HG02798 (cell line): ENCODE results near the gene CACNA1C.

Source experiments
- ATAC-seq: cut with Tn5 transposase; IDR thresholded peaks from one replicate; pipeline ENCODE4 v1.9.1; 2021; ENCODE audit warnings: mild to moderate bottlenecking; ENCODE audit not compliant: unreplicated experiment, poor library complexity

The CACNA1C gene

DNA sequence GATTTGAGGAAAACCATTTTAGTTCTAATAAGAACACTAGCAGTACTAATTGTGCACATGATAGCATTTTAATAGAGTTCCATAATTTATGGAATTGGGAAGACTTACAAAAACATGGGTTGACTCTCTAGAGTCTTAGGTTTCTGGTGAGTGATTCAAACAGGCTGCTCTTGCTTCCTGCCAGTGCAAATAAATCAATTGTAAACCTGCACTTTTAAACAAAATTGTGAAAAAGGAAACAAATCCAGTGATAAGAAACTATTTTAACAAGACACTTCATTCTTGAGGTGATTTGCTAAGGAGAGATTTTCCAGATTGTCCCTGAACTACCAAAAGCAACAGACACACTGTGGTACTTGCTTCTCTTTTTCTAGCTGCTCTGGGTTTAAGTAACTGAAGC is 112.2 kb downstream of the CACNA1C start:
- ATAC-seq, result no peak

DNA sequence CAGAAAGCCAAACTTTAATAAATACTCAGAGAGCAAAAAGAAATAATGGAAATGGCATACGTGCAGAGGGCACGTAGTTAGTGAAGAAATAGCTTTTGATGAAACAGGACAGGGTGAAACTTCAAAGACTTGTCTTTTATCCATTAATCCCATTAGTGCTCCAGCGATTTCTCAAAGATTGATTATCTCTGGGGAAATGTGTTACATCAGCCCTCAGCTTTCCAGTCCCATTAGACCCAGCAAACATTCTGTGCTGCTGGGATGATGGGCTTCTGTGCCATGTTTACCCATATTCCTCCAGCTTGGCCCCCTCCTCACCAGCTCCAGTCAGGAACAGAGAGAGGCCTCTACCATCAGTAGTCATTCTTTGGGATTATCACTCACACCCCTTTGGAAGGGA is 113.1 kb downstream of the CACNA1C start:
- no peak for ATAC-seq

DNA sequence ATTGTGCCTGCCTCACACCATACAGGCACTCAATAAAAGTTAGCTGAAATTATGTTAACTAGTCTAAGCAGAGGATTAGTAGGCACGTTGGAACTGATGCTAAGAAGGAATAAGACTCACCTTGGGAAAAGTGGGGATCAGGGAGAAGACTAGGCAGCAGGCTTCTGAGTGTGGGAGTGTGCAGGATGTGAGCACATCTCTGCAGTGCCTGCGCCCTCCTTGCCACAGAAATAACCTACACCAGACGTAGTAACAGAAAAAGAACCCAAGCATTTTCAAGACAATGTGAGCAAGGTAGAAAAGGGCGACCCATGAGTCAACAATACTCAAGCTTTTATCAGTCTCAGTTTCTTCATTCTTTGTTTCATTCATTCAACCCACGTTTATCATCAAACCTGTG is 113.9 kb downstream of the CACNA1C start:
- ATAC-seq, result no peak

DNA sequence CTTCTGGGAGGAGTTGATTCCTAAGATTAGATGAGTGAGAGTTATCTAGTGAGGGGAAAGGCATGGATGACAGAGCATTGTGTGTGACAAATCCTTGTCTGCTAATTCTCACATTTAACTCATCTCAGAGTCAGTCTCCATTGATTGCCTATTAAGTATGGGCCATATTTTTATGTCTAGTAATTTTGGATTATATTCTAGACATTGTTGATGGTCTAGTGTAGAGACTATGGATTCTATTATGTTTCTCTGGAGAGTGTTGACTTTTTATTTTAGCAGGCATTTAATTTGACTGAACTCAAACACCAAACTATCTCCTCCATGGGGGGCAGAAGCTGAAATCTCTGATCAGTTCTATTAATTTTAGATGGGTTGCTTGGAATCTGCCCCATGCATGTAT is 114.4 kb downstream of the CACNA1C start:
- no peak for ATAC-seq

DNA sequence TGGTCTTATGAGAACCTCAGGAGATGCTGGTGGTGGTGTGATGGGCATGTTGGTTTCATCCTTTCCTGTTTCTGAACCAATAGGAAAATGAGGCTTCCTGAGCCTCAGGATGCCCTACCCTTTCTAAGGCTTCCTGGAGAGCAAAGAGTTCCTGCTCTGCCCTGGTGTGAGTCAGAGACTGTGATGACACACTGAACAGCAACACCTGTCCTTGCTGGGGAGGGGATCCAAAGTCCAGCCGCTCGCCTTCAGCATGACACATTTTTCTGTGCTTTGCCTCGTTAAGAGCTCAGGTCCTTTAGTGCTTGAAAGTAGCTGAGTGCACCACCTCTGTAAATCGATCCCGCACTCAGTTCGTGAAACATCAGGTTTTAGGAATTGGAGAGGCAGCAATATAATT is 116.0 kb downstream of the CACNA1C start:
- no peak for ATAC-seq

DNA sequence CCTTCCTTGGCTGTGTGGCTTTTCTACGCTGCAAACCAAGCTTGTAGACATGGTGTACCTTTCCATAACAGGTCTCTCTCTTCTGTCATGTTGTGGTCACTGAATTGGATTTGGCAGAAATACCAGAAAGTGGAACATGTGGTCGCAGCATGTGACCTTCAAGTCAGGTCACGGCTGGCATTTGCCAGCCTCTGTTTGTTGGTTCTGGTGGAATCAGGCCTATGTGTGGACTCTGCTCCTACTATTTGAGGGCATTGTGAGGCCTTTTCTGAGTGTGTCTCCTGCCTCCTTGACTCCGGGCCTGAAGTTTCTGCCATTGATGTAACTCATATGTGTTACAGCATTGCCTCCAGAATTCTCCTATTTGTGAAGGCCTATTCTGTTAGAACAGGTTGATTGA is 116.7 kb downstream of the CACNA1C start:
- ATAC-seq, result no peak

DNA sequence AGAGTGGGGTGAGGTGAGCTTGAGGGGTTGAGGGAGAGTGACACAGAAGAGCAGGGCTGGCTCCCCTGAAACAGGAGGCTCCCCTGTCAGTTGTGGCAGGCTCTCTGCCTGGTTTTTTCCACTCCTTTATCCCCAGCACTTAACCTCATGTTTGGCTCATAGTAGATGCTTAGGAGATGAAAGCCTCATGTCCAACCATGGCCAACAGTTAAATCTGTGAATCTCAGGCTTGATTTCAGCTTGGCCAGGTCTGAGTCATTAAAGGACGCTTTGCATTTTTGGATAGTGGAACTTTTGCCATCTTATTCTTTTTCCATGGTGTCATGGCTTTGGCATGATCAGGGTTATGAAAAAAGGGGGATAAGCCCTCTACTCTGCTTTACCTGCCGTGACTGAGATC is 117.2 kb downstream of the CACNA1C start:
- no peak for ATAC-seq

DNA sequence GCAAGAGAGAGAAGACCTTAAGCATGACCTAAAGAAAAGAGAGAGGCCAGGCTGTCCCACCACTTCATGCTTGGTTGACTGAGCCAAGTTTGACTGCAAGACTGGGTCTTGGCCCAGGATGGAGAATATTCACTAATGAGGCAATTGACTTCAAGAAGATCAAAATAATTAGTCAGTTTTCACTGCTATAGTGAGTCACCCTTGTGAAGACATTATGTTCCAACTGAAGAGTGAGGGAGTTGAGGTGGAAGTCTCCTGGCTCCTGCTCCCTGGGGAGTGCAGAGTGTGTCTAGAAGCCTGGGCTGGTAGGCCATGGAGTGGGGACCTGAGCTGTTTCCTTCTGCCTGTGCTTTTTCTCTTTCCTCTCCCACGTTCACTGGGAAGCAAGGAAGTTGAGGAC is 117.6 kb downstream of the CACNA1C start:
- ATAC-seq, result no peak

DNA sequence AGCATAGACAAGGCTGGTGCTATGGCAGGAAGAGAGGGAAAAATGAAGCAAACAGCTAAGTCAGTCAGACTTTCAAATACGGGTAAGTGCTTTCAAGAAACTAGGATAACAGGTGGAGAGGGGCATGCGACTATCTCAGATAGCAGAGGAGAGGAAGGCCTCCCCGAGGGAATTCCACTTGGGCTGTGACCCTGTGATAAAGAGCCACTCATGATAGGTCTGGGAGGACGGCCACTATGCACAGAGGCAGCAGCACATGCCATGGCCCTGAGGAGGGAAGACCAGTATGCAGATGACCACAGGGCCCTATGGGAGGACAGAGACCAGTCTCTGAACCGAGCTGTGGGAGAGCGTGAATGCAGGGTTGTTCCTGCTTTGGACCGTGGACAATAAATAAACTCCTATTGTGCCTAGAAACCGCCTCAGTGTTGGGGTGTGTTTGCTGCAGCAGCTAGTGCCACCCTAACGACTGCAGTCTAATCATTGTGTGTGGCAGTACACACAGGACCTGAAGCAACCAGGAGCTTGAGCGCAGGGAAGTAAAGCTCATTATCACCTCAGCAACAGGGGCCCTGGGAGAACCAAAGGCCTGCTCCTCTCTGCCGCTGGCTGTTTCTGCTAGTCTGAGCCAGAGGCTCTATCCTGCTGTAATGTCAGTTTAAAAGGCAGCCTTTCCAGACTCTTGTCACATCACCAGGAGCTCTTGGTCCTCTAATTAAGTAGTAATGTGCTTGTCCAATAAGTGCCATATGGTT is 119.1 kb downstream of the CACNA1C start:
- no peak for ATAC-seq

DNA sequence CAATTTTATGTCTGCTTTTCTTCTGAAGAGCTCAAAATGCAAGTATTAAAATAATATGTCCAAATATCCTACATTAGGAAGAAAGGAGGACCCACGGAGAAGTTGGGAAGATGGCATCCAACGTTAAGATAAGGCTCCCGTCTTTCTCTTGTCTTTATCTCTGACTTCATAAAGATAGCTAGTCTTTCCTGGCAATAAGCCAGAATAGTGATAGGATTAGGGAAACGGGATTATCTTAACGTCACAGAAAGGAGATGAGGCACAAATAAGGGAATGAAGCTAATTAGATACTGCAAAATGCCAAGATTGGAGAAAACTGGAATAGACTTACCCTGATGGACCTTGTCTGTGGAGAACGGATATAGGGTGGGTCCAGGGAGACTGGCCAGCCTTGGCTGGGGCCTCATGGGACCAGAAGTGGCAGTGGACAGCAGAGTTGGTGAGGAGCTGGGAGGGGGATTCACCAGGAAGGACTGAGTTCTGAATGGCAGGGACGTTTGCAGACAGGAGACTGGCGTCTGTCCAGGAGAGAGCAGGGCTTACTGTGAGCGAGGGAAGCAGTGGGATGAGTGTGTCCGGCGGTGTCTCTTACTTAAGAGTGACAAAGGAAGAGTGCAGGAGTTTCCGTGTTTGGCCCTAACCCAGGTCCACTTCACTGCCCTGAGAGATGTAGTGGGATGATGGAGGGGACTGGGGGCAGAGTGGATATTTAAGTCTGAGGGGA is 119.9 kb downstream of the CACNA1C start:
- no peak for ATAC-seq

DNA sequence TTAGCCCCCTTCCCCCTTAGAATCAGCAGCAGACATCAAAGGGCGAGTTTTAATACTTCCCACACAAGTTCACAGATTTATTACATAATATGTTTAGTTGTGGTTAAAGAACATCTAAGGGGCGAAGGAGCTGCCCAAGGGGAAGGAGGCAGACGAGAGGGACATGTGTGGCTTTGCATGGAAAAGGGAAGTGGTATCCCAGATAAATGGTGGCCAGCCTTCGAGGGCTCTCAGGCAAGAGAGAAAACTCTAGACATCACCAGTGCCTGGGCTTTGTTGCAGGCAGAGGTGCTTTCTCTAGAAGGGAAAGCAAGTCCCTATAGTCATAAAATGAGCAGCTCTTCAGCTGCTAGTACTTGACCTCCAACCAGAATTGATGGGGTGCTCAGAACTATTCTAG is 121.2 kb downstream of the CACNA1C start:
- ATAC-seq, result no peak

DNA sequence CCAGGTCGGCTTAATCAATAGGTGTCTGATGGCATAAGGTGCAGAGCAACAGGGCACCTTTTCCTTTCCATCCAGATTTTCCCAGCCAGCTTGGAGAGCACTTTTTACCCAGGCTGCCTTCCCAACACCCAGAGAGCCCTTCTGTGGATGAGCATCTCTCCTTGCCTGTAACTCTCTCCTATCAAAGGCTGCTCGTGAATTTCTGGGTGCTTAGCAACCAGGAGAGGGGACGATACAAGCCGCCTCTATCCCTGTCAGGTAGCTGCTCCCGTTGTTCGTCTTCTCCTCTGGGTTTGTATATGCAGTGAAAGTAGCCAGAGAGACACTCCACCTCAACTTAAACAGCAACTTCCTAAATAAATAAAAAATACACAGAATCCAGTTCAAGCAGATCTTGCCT is 124.2 kb downstream of the CACNA1C start:
- no peak for ATAC-seq

DNA sequence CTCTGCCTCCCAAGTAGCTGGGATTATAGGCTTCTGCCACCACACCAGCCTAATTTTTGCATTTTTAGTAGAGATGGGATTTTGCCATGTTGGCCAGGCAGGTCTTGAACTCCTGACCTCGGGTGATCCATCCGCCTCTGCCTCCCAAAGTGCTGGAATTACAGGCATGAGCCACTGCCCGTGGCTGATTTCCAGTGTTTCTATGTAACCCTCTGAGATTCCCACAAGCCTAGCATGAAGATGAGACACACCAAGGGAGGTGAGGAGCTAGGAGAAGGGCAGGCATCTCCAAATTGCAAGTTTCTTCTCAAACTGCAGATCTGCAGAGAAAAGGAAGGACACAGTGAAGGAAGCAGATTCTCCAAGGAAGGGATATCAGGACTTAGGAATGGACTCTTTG is 125.0 kb downstream of the CACNA1C start:
- ATAC-seq, result no peak

DNA sequence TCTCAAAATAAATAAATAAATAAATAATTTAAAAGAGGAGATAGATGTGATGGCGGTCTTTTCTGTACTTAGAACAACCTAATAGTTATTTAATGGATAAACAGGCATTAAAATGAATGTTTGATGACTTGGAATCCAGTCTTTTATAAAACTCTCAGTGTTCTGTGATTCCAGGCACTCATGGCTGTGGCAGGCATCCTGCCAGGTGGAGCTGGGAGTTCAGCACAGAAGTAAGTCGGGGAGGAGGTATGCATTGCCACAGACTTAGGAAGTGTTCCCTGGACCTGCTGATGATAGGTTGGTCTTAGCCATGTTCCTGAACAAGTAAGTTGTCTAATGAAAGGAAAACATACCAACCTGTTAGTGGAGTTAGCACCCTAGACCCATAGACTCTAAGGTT is 126.3 kb downstream of the CACNA1C start:
- no peak for ATAC-seq

DNA sequence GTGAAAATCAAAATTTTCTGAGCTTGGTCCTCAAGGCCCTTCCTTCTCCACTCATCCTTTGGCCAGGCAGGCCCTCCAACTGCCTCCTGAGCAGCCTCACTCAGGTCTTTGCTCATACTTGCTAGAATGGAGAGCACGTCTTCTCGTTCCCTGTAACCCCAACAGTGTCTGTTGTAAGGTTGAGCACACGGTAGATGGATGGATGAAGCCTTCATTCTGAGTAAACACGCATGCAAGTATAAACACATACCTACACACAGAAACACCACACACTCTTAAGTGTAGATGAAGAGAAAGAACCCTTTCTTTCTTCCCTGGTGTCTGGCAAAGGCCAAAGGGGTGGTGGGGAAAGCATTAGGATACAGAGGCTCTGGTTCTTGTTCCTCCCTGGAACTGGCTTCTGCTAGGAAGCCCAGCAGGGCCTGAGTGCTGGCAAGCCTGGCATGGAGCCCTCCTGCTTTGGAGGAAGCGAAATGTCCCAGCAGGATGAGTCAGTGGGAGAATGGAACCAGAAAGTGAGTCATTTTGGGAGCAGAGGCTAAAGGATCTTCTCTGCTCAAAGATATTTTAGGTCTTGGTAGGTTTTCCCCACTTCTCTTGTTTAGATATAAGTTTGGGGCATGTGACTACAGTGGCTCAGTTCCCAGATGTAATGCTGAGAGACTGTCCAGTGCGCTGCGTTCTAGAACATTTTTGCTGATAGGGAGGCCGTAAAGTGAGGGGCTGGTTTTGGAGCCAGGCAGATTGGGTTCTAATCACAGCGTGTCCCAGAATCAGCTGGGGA is 127.4 kb downstream of the CACNA1C start:
- ATAC-seq, result no peak

DNA sequence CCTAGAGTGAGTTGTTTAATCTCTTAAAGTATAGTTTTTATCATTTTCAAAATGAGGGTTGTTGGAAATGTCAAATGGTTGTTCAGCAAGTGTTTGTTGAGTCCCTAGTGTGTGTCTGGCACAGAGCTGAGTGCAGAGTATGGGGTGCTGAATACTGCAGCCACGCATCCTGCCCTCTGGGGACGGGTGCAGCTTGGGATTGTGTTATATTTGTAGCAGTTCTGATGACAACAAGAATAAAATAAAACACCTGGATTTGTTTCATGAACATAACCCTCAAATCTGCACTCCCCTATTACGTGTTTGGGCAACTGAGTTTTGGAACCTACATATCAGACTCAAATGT is 127.9 kb downstream of the CACNA1C start:
- ATAC-seq, result no peak

DNA sequence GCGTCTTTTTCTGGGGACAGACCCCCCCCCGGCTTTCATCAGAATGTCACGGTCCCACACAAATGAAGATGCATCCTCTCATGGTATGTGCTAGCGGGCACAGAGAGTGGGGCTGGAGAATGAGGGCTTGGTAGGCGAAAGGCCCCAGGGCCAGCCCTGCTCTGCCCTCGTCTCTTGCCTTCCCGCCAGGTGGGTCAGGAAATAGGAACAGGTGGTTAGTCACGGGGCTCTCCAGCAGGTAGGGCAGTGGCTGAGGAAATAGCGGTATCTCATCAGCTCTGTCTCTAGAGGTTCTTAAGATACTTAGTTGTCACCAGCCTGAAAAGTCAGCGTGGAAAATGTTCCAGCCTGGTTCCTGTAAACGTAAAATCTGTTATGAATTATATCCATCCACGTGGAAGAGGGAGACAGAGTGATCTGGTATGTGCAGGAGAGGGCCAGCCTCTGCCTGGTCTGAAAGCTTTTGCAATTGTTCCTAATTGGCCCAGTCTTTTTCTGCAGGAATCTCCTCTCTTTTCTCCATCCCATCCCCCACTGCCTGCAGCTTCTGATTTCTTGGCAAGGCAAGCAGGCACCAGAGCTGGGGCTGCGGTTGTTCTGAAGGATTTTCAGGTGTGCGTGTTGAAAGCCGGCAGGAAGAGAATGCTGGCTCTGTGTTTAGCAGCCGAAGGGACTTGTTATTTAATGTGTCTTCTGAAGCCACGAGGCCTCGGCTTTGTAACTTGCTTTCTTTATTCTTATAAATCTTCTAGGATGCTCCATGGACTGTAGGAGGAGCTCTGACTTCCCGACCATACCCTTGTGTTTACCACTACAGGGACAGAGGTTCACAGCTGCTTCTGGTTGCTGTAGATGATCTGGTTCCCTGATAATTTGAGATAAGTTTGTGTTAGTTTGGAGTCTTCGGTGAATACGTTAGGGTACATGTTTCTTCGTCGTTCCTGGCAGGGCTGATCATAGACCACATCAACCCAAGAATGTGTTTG is 131.1 kb downstream of the CACNA1C start:
- no peak for ATAC-seq

DNA sequence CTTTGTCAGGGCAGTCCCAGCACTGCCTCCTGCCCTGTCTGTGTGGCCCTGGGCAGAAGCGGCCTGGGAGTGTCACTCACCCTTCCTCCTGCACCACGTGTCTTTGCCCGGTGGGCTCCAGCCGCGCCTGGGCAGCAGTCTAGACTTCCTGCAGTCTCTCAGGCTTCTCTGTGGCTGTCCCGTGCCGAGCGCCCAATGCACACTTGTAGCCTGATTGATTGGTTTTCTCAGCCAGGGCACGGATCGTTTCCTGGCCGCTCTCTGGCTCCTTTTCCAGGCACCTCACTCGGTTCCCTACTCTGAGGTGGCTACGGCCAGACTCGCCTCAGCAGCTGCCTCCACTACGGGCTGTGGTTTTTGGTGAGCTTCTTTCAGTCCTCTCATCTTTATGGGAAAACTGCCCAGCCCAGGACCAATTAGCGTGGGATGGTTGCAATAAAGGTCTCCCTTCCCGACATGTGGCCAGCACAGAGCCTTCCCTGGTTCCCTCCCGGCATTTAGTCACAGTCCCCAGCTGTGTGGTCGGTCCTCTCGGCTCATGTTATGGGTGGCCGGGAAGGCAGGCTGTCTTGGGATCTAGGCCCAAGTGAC is 133.1 kb downstream of the CACNA1C start:
- no peak for ATAC-seq

DNA sequence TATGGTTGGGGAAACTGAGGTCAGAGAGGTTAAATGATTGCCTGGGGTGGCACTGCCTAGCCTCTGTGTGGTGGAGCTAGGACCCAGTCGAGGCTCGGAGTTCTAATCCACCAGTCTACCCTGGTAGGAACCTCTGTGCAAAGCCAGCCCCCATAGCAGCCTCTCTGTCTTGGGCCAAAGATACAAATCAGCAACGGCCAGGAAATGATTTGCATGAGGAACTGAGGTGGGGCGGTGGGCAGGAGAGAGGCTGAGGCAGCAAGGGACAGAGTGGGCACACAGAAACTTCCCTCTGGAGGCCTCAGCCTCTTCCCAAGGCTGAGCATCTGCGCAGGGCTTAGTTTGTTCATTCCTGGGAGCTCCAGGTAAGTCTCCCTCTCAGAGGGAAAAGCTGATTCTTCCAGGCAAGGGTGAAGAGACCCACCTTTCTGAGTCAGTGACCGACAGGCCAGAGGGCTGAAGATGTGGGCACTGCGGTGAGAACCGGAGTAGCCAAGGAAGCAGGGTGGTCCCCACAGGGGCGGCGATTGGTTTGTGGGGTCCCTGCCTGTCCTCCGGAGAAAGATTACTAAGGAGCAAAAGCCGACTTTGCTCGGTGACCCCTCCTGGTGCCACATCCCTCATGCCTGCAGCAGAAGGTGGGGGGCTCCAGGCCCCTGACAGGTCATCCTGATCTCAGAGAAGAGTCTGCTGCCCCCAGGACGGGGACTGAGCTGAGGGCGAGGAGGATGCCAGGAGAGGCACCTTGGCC is 134.6 kb downstream of the CACNA1C start:
- ATAC-seq, result no peak
